Ovary (tissue), 3 donors: Measurements from ENCODE around the gene MTUS2.

Source experiments
- POLR2A ChIP-seq: fragments of 450-650 bp; IDR thresholded peaks from one replicate; pipeline ENCODE4 v1.6.1; 2017; ENCODE audit warnings: antibody characterized with exemption, mild to moderate bottlenecking, moderate library complexity
- TF ChIP-seq, protein P1 (sequence below), 3 donors: fragments of 450-650 bp in 2 of 3; fragments of 200-600 bp in 1 of 3; IDR thresholded peaks; one replicate each; pipeline versions ENCODE4 v1.5.1 to v1.8.0; 2016 to 2022; ENCODE audit warnings: antibody characterized with exemption in 3 of 3, mild to moderate bottlenecking in 1 of 3
- donor health status: DM: no; HTN: no; CAD: no.

DNA sequence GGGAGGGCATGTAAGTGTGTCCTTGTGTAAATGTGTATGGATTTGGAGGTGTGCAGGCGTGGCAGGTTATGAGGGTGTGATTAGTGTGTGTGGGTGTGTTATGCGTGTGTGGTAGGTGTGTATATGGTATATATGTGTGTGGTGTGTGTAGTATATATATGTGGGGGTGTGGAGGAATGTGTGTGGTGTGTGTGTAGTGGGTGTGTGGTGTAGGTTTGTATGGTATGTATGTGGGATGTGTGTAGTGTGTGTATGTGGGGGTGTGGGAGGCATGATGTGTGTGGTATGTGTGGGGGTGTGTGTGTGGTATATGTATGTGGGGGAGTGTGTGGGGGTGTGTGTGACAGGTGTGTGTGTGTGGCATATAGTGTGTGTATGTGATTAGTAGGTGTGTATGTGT is 671.1 kb downstream of the MTUS2 start:
- TF ChIP-seq, protein P1, sequence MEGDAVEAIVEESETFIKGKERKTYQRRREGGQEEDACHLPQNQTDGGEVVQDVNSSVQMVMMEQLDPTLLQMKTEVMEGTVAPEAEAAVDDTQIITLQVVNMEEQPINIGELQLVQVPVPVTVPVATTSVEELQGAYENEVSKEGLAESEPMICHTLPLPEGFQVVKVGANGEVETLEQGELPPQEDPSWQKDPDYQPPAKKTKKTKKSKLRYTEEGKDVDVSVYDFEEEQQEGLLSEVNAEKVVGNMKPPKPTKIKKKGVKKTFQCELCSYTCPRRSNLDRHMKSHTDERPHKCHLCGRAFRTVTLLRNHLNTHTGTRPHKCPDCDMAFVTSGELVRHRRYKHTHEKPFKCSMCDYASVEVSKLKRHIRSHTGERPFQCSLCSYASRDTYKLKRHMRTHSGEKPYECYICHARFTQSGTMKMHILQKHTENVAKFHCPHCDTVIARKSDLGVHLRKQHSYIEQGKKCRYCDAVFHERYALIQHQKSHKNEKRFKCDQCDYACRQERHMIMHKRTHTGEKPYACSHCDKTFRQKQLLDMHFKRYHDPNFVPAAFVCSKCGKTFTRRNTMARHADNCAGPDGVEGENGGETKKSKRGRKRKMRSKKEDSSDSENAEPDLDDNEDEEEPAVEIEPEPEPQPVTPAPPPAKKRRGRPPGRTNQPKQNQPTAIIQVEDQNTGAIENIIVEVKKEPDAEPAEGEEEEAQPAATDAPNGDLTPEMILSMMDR (IDR thresholded peaks at IDR 0.05) = no peak
- no peak for TF ChIP-seq POLR2A
